ENCODE data around the gene NEDD1.

- TF ChIP-seq, protein P1, sequence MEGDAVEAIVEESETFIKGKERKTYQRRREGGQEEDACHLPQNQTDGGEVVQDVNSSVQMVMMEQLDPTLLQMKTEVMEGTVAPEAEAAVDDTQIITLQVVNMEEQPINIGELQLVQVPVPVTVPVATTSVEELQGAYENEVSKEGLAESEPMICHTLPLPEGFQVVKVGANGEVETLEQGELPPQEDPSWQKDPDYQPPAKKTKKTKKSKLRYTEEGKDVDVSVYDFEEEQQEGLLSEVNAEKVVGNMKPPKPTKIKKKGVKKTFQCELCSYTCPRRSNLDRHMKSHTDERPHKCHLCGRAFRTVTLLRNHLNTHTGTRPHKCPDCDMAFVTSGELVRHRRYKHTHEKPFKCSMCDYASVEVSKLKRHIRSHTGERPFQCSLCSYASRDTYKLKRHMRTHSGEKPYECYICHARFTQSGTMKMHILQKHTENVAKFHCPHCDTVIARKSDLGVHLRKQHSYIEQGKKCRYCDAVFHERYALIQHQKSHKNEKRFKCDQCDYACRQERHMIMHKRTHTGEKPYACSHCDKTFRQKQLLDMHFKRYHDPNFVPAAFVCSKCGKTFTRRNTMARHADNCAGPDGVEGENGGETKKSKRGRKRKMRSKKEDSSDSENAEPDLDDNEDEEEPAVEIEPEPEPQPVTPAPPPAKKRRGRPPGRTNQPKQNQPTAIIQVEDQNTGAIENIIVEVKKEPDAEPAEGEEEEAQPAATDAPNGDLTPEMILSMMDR (conservative IDR thresholded peaks at IDR 0.05), result no peak
- no peak for TF ChIP-seq ZFX (IDR thresholded peaks at IDR 0.05)
Observed at GRCh38 chr12:96878704-96879103, 28.4 kb upstream of the NEDD1 start.

All from C4-2B (cell line).